GM19324 (cell line): Measurements from ENCODE around the gene SDK1.

Source experiments
- ATAC-seq: cut with Tn5 transposase; IDR thresholded peaks from one replicate; pipeline ENCODE4 v1.9.1; 2021; ENCODE audit warnings: mild to moderate bottlenecking, moderate library complexity; ENCODE audit not compliant: unreplicated experiment, low FRiP score

Gene SDK1

GRCh38 chr7:4174016-4174415 lies 873.0 kb downstream of the SDK1 start:
- ATAC-seq = no peak

- ATAC-seq = no peak
Measured at GRCh38 chr7:4174451-4174850, 873.4 kb downstream of the SDK1 start.

- no peak for ATAC-seq
Measured at GRCh38 chr7:4174884-4175283, 873.8 kb downstream of the SDK1 start.

GRCh38 chr7:4175346-4175973 lies 874.4 kb downstream of the SDK1 start:
- ATAC-seq = no peak

- no peak for ATAC-seq
Measured at GRCh38 chr7:4177001-4177400, 875.9 kb downstream of the SDK1 start.

DNA sequence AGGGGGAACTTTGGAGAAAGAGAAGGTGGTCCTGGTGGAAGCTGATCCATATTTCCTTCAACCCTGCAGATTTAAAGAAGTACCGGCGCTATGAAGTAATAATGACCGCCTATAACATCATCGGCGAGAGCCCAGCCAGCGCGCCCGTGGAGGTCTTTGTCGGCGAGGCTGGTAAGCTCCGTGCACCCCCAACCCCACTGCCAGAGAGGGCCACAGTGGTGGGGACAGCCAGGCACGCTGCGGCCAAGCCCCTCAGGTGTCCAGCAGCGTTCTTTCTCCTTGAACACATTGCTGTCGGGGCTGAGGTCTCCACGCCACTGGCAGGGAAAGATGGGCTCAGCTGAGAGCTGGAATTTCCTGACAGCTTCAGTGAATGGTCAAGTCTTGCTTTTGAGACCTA lies 877.4 kb downstream of the SDK1 start:
- ATAC-seq = no peak

GRCh38 chr7:4178916-4179687 lies 878.0 kb downstream of the SDK1 start:
- no peak for ATAC-seq

DNA sequence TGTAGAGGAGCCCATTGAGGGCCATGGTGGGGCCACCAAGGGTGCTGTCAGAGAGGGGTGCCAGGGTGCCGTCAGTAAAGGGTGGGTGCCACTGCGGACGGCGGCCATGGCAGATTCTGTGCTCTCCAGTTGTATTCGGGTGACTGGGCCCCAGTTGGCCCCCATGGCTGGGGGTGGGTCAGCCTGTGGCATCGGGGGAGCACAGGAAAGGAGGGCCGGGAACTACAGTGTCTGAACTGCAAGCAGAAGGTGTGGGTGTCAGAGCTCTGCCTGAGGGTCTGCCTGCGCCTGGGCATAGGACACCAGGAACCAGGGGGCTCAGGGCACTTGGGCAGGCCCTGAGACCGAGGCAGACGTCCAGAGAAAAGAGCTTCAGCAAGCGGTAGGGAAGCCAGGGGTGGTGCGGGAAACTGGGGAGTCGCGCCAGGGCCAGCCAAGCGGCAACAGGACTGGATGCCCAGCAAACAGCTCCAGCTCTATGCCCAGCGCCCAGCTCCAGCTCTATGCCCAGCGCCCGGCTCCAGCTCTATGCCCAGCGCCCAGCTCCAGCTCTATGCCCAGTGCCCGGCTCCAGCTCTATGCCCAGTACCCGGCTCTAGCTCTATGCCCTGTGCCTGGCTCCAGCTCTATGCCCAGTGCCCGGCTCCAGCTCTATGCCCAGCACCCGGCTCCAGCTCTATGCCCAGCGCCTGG lies 878.8 kb downstream of the SDK1 start:
- ATAC-seq = no peak

- ATAC-seq = no peak
Measured at GRCh38 chr7:4181446-4181845, 880.4 kb downstream of the SDK1 start.

- ATAC-seq = no peak
Measured at GRCh38 chr7:4182605-4183300, 881.7 kb downstream of the SDK1 start.

DNA sequence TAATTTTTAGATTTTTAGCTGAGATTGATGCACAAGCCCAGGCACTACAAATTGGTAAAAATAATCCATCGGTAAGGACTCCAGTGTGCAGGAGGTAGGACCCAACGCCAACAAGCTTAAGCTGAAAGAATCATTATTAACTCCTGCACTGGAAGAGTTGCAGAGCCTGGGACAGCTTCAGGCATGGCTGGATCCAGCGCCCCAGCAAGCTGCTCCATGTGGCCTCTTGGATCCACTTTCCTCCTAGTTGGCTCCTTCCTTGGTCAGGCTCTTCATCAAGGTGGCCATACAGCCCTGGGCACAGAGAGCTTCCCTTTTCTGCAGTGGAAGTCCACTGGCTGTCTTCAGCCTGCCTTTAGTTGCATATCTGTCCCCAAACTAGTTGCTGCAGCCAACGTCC lies 883.6 kb downstream of the SDK1 start:
- no peak for ATAC-seq

DNA sequence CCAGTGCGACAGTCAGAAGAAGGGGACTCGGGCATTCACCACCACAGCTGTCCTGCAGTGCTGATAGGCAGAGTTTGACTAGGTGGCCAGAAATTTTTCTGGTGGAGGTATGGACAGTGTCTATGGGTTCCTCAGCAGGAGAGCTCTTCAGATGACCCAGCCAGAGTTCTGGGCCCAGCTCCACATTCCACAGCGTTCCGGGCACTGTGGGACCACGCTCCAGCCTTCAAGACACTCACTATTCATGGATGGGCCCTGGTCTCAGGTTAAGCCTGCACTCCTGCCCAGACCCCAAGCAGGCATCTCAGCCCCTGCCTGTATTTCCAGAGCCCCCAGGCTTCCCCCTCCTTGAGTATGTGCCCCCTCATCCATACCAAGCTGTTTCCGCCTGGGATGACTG lies 884.1 kb downstream of the SDK1 start:
- ATAC-seq = no peak

- ATAC-seq = no peak
Measured at GRCh38 chr7:4185721-4186512, 884.9 kb downstream of the SDK1 start.

GRCh38 chr7:4186513-4186780 lies 885.4 kb downstream of the SDK1 start:
- ATAC-seq = no peak

GRCh38 chr7:4188651-4189050 lies 887.6 kb downstream of the SDK1 start:
- ATAC-seq = no peak

- no peak for ATAC-seq
Measured at GRCh38 chr7:4189131-4189570, 888.1 kb downstream of the SDK1 start.

DNA sequence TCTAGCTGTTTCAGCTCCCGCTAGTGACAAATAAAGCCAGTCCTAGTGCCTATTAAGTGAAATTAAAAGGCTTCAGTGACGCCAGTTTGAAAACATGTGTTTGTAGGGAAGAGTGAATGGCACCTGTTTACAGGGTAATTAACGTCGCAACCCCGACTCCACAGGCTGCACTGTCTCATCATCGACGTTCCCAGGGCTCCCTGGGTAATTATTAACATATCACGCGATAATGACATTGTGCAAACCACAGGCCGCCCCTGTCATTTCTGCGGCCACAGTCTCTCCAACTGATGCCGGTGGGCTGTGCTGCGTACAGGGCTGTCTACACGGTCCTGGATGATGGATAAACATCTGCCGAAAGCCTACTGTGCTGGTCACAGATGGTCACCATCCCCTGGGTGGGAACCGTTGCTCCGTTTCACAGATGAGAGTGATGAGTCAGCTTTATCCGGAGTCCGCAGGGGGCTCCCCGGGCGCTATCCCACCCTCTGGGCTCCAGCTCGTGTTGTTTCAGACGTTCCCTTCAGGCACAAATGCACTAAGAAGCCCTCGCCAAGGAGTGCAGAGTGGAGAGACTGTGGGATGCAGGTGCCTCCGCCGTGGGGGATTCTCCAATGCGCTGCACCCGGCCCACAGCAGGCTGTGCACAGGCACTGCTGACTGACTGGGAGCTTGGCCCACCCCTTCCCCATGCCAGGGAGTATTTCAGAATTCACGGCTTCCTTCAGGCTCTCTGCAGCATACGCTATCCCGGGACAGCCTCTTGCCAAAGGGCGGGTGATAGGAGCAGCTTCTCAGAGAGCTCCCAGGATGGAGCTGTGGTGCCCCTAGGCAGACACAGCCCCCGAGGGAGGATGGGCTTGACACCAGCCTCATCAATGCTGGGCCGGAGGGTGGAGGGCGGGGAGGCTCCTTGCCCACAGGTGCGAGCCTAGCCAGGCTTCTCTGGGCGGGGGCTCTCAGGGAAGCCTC lies 889.2 kb downstream of the SDK1 start:
- ATAC-seq = no peak

DNA sequence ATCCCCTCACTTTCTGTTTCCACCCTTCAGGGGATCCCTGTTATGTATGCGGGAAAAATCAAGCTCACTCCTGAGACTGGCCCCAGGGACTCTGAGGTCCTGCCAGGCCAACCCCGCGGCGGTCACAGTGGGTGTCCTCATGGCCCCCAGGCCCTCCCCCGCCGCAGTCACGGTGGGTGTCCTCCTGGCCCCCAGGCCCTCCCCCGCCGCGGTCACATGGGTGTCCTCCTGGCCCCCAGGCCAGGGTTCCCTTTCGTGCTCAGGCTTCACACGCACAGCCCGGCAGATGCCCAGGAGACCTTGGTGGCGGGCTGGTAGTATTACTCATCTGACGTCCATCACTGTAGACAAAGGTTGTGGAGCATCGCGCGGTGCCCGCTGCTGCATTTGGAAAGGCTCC lies 890.0 kb downstream of the SDK1 start:
- no peak for ATAC-seq

DNA sequence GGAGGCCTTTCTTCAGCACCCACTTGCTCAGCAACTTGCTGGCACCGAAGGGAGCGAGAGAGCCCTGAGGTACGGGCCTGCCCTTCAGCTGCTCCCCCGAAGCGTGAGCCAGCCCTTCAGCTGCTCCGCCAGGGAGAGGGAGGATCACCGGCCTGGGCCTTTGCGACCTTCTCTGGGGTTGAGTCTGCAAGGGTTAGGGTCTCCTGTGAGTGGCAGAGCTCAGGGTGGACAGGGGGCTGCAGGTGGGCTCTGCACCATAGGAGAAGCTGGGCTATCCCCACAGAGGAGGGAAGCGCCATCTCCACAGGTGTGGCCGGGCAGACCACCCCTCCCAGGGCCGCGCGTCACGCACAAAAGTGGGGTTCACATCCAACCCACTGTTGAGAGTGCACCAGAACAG lies 890.5 kb downstream of the SDK1 start:
- no peak for ATAC-seq
